Left kidney (tissue), 8 donors: ENCODE measurements around the gene MOGAT2. TPM values are rescaled to one million over a fixed set of nuclear protein-coding genes. Genes with fewer than 3 reads are reported as not detected.
"Not testable (repeated sequence)": the region's sequence is repeated elsewhere in the genome, so short reads cannot be mapped to it uniquely, and the experiment has no call there.

ENCODE experiments used
- DNase-seq: peaks from one replicate; pipeline ENCODE4 v3.0.0-alpha.2; 2013
- long read RNA-seq, 8 donors: transcript quantifications; one replicate each; lab custom pipeline, GENCODE V29; 2026
- polyA plus RNA-seq: library from polyadenylated mRNA; unstranded; fragments of 120-200 nt; gene quantifications from one replicate; pipeline ENCODE4 v1.2.1, GENCODE V29; 2013; ENCODE audit not compliant: insufficient read length

Gene MOGAT2
- polyA plus RNA-seq = 1.1 TPM
- long read RNA-seq, donor 1, partial matches to known transcripts = 0 of 1 reads
- long read RNA-seq, donor 1, other reads (novel, unspliced or antisense) = 0 of 1 reads
- long read RNA-seq, donor 2, partial matches to known transcripts = 0 of 2 reads
- long read RNA-seq, donor 2, other reads (novel, unspliced or antisense) = 0 of 2 reads
- long read RNA-seq, donor 3 = 0 reads
- long read RNA-seq, donor 4 = 0 reads
- long read RNA-seq, donor 5 = 0 reads
- long read RNA-seq, donor 6 = 0 reads
- long read RNA-seq, donor 7, partial matches to known transcripts = 0 of 1 reads
- long read RNA-seq, donor 7, other reads (novel, unspliced or antisense) = 0 of 1 reads
- long read RNA-seq, donor 8 = 0 reads

GRCh38 chr11:75717608-75718418, at the start of gene MOGAT2:
Gene MOGAT2 (plus strand): TSS chr11:75717838. CDS start chr11:75717889, 51 bp downstream.
- DNase-seq = no peak

- DNase-seq = peak; percentile 14
Observed at GRCh38 chr11:75668451-75669297, 49.0 kb upstream of the MOGAT2 start, which contains the start of gene MAP6. Gene MAP6 (minus strand): TSS chr11:75669038. CDS start chr11:75668369, 669 bp downstream.

GRCh38 chr11:75673977-75674582, 43.6 kb upstream of the MOGAT2 start:
- no peak for DNase-seq

GRCh38 chr11:75677275-75677674, 40.4 kb upstream of the MOGAT2 start:
- DNase-seq = no peak

- no peak for DNase-seq
Observed at GRCh38 chr11:75677909-75678308, 39.7 kb upstream of the MOGAT2 start.

- no peak for DNase-seq
Observed at GRCh38 chr11:75678620-75679259, 38.9 kb upstream of the MOGAT2 start.

GRCh38 chr11:75679566-75679965, 38.1 kb upstream of the MOGAT2 start:
- DNase-seq = no peak

- not testable (repeated sequence) for DNase-seq
Observed at GRCh38 chr11:75683856-75684255, 33.8 kb upstream of the MOGAT2 start.

- DNase-seq = no peak
Observed at GRCh38 chr11:75689863-75690609, 27.6 kb upstream of the MOGAT2 start.

- no peak for DNase-seq
Observed at GRCh38 chr11:75691804-75692203, 25.8 kb upstream of the MOGAT2 start.

GRCh38 chr11:75697906-75698581, 19.6 kb upstream of the MOGAT2 start:
- no peak for DNase-seq

GRCh38 chr11:75700940-75701339, 16.7 kb upstream of the MOGAT2 start:
- no peak for DNase-seq

- DNase-seq = no peak
Observed at GRCh38 chr11:75703695-75704237, 13.9 kb upstream of the MOGAT2 start.

GRCh38 chr11:75705541-75705940, 12.1 kb upstream of the MOGAT2 start:
- no peak for DNase-seq

- DNase-seq = peak; percentile 47
Observed at GRCh38 chr11:75706260-75706729, 11.3 kb upstream of the MOGAT2 start.

- DNase-seq = no peak
Observed at GRCh38 chr11:75714211-75714610, 3.4 kb upstream of the MOGAT2 start.

- DNase-seq = no peak
Observed at GRCh38 chr11:75715688-75716087, 1.9 kb upstream of the MOGAT2 start.

- no peak for DNase-seq
Observed at GRCh38 chr11:75716659-75717058, 979 bp upstream of the MOGAT2 start.
